ENCODE measurements around the gene ARF1. TPM values are rescaled to one million over a fixed set of nuclear protein-coding genes. Genes with fewer than 3 reads are reported as not detected.

The ARF1 gene
- total and polyA plus RNA-seq, 2 of the 13 experiments (the other 11 are each of a cell fraction or from before 2014, with no cell fraction given): 186 to 327 TPM

DNA sequence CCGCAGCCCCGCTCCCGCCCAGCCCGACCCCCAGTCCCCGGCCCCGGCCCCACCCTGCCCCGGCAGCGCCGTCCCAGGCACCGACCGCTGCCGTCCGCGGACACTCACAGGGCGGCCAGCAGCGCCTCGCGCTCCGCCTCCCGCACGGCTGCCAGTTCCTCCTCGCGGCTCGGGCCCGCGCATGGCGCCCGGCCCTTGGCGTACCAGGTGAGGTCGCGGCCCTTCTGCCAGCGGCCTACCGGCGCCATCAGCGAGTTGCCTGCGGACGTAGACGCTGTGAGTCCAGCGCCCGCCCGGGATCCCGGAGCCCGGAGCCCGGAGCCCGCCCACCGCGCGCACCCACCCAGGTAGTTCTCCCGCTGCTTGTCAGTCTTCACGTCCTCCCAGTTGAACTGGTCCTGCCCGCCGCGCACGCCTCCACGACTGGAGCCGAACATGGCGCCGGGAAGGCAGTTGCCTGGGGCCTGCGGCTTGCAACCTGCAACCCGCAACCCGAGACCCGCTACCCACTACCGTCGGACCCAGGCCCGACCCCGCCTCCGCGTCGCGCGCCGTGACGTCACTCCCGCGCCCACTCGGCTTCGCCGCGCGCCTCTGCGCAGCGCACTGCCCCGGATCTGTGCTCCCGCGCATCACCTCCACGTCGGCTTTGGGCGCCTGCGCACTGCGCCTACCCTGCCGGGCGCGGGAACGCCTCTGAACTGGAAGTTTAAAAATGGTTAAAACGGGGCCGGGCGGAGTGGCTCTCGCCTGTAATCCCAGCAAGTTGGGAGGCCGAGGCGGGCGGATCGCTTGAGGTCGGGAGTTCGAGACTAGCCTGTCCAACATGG is 20.5 kb downstream of the ARF1 start, which contains the start of gene C1orf35 (continued):
- 0 out of 2 replicates have a peak, but pooled peaks have one; percentile 15 for TF ChIP-seq ZMYM3 (CRISPR knock-in tag; IDR thresholded peaks at IDR 0.05)
- TF ChIP-seq KDM3A (CRISPR knock-in tag; IDR thresholded peaks at IDR 0.05; ENCODE audit: low read depth): peak; percentile 83
- no peak for TF ChIP-seq NFIB (CRISPR knock-in tag; IDR thresholded peaks at IDR 0.05; ENCODE audit: borderline replicate concordance)
- no peak; the same call in 1 of the 2 replicates for TF ChIP-seq ZNF562 (CRISPR knock-in tag; IDR thresholded peaks at IDR 0.05; ENCODE audit: borderline replicate concordance)
- TF ChIP-seq ZNF816 (CRISPR knock-in tag; IDR thresholded peaks at IDR 0.05; ENCODE audit: borderline replicate concordance): no peak
- TF ChIP-seq POGZ (CRISPR knock-in tag; IDR thresholded peaks at IDR 0.05): peak; percentile 85
- TF ChIP-seq PAF1 (CRISPR knock-in tag; IDR thresholded peaks at IDR 0.05): no peak
- 0 out of 2 replicates have a peak, but pooled peaks have one; percentile 20 for TF ChIP-seq TEAD2 (CRISPR knock-in tag; IDR thresholded peaks at IDR 0.05)
- TF ChIP-seq ZNF282 (IDR thresholded peaks at IDR 0.05; ENCODE audit: partially characterized antibody): no peak
- TF ChIP-seq, protein P1, sequence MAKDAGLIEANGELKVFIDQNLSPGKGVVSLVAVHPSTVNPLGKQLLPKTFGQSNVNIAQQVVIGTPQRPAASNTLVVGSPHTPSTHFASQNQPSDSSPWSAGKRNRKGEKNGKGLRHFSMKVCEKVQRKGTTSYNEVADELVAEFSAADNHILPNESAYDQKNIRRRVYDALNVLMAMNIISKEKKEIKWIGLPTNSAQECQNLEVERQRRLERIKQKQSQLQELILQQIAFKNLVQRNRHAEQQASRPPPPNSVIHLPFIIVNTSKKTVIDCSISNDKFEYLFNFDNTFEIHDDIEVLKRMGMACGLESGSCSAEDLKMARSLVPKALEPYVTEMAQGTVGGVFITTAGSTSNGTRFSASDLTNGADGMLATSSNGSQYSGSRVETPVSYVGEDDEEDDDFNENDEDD (CRISPR knock-in tag; IDR thresholded peaks at IDR 0.05; ENCODE audit: borderline replicate concordance): peak; percentile 98
- TF ChIP-seq, protein P2, sequence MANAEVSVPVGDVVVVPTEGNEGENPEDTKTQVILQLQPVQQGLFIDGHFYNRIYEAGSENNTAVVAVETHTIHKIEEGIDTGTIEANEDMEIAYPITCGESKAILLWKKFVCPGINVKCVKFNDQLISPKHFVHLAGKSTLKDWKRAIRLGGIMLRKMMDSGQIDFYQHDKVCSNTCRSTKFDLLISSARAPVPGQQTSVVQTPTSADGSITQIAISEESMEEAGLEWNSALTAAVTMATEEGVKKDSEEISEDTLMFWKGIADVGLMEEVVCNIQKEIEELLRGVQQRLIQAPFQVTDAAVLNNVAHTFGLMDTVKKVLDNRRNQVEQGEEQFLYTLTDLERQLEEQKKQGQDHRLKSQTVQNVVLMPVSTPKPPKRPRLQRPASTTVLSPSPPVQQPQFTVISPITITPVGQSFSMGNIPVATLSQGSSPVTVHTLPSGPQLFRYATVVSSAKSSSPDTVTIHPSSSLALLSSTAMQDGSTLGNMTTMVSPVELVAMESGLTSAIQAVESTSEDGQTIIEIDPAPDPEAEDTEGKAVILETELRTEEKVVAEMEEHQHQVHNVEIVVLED (CRISPR knock-in tag; IDR thresholded peaks at IDR 0.05; ENCODE audit: borderline replicate concordance): peak; percentile 97
- TF ChIP-seq DMAP1 (CRISPR knock-in tag; IDR thresholded peaks at IDR 0.05): peak; percentile 91
- TF ChIP-seq, protein P3, sequence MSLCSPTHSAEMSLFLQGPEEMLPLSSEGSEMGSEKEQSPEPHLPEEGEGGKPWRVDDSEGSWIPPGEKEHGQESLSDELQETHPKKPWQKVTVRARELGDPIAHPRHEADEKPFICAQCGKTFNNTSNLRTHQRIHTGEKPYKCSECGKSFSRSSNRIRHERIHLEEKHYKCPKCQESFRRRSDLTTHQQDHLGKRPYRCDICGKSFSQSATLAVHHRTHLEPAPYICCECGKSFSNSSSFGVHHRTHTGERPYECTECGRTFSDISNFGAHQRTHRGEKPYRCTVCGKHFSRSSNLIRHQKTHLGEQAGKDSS (CRISPR knock-in tag; IDR thresholded peaks at IDR 0.05; ENCODE audit: borderline replicate concordance, low read depth): peak; percentile 93
- peak; percentile 81 for TF ChIP-seq CAMTA2 (CRISPR knock-in tag; IDR thresholded peaks at IDR 0.05; ENCODE audit: borderline replicate concordance)
- TF ChIP-seq, protein P4, sequence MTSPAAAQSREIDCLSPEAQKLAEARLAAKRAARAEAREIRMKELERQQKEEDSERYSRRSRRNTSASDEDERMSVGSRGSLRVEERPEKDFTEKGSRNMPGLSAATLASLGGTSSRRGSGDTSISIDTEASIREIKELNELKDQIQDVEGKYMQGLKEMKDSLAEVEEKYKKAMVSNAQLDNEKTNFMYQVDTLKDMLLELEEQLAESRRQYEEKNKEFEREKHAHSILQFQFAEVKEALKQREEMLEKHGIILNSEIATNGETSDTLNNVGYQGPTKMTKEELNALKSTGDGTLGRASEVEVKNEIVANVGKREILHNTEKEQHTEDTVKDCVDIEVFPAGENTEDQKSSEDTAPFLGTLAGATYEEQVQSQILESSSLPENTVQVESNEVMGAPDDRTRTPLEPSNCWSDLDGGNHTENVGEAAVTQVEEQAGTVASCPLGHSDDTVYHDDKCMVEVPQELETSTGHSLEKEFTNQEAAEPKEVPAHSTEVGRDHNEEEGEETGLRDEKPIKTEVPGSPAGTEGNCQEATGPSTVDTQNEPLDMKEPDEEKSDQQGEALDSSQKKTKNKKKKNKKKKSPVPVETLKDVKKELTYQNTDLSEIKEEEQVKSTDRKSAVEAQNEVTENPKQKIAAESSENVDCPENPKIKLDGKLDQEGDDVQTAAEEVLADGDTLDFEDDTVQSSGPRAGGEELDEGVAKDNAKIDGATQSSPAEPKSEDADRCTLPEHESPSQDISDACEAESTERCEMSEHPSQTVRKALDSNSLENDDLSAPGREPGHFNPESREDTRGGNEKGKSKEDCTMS (CRISPR knock-in tag; conservative IDR thresholded peaks at IDR 0.05): no peak
- TF ChIP-seq, protein P5, sequence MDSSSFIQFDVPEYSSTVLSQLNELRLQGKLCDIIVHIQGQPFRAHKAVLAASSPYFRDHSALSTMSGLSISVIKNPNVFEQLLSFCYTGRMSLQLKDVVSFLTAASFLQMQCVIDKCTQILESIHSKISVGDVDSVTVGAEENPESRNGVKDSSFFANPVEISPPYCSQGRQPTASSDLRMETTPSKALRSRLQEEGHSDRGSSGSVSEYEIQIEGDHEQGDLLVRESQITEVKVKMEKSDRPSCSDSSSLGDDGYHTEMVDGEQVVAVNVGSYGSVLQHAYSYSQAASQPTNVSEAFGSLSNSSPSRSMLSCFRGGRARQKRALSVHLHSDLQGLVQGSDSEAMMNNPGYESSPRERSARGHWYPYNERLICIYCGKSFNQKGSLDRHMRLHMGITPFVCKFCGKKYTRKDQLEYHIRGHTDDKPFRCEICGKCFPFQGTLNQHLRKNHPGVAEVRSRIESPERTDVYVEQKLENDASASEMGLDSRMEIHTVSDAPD (CRISPR knock-in tag; IDR thresholded peaks at IDR 0.05): no peak
- TF ChIP-seq ZNF180 (CRISPR knock-in tag; IDR thresholded peaks at IDR 0.05; ENCODE audit: borderline replicate concordance, low read depth): no peak
- TF ChIP-seq, protein P6, sequence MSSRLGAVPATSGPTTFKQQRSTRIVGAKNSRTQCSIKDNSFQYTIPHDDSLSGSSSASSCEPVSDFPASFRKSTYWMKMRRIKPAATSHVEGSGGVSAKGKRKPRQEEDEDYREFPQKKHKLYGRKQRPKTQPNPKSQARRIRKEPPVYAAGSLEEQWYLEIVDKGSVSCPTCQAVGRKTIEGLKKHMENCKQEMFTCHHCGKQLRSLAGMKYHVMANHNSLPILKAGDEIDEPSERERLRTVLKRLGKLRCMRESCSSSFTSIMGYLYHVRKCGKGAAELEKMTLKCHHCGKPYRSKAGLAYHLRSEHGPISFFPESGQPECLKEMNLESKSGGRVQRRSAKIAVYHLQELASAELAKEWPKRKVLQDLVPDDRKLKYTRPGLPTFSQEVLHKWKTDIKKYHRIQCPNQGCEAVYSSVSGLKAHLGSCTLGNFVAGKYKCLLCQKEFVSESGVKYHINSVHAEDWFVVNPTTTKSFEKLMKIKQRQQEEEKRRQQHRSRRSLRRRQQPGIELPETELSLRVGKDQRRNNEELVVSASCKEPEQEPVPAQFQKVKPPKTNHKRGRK (CRISPR knock-in tag; IDR thresholded peaks at IDR 0.05): no peak
- TF ChIP-seq ZNF160 (CRISPR knock-in tag; IDR thresholded peaks at IDR 0.05): peak; percentile 86; the same call in 1 of the 2 replicates
